HG02642 (cell line): Measurements from ENCODE around the gene CASQ1.

Source experiments
- ATAC-seq: cut with Tn5 transposase; IDR thresholded peaks from one replicate; pipeline ENCODE4 v1.9.1; 2021; ENCODE audit warnings: mild to moderate bottlenecking; ENCODE audit not compliant: unreplicated experiment, poor library complexity

The CASQ1 gene

GRCh38 chr1:160200786-160201185 is 10.4 kb downstream of the CASQ1 start:
- no peak for ATAC-seq

DNA sequence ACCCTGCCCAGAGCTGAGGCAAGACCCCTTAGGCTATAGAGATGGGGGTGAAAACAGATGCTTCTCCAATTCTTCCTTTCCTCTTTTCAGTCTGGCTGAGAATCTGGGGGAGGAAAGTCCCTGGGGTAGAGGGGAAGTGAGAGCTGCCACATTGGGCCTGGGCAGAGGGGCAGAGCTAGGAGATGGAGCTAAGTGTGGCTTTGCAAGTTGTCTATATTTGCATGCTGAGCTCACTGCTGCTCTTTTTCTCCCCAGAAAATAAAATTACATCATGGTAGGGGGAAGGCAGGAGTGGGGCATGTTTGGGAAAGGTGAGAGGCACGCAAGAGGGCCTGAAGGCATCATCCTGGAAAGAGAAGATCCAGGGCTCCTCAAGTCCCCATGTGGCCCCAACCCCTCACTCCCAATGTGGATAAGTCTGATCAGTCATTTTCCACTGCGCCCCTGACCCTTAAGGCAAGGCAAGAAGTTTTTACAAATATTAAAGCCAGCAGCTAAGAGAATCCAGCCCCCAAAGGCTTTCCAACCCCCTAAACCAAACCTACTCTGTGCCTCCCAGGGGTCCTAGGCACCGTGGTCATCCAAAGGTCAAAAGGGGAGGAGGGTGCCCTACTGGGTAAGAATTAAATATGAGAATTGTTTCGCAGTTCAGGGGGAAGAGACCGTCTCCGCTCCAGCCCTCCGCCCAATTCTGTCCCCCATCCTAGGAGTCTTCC is 14.3 kb downstream of the CASQ1 start:
- peak; percentile 65 for ATAC-seq

GRCh38 chr1:160205242-160206035 is 15.1 kb downstream of the CASQ1 start, which contains the start of gene PEA15:
Gene PEA15 (plus strand): TSS chr1:160205384. CDS start chr1:160211545, 6,161 bp downstream.
- ATAC-seq: peak; percentile 51

DNA sequence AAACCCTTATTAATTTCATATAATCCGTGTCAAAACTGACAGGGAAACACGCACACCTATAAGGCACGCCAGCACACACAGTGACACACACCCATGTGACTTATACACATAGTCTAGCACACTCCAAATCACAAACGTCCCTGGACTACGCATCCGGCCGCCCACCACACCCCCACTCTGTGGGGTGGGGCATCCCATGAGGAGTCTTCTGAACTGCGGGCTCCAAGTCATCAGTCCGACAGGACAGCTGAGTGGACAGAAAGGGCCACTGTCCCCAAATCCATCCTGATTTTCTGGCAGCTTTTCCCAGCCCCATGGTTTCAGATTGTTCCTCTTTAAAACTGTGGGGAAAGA is 15.6 kb downstream of the CASQ1 start:
- no peak for ATAC-seq

- no peak for ATAC-seq
Measured at GRCh38 chr1:160206421-160207117, 16.2 kb downstream of the CASQ1 start.

DNA sequence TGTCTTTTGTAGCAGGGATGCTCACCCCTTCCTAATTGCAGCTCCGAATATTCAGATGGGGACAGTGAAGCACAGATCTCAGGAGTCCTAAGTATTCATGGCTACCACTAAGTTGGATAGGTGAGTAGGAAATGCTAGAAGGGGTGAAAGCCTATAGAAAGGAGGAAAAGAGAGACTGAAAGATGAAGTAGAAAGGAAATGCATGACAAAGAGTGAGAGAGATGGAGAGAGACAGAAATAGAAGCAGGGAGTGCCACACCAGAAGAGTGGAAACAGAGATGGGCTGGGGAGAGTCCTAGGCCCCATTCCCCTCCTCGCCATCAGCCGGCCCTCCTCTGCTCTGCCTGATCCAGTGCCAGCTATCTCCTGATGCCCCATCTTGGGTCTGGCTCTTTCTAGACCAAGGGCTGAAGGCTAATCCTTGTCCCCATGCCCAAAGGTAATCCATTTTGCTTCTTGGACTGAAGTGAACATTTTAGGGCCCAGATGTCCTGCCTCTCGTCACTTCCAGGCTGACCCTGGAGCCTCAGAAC is 16.8 kb downstream of the CASQ1 start:
- ATAC-seq: no peak

DNA sequence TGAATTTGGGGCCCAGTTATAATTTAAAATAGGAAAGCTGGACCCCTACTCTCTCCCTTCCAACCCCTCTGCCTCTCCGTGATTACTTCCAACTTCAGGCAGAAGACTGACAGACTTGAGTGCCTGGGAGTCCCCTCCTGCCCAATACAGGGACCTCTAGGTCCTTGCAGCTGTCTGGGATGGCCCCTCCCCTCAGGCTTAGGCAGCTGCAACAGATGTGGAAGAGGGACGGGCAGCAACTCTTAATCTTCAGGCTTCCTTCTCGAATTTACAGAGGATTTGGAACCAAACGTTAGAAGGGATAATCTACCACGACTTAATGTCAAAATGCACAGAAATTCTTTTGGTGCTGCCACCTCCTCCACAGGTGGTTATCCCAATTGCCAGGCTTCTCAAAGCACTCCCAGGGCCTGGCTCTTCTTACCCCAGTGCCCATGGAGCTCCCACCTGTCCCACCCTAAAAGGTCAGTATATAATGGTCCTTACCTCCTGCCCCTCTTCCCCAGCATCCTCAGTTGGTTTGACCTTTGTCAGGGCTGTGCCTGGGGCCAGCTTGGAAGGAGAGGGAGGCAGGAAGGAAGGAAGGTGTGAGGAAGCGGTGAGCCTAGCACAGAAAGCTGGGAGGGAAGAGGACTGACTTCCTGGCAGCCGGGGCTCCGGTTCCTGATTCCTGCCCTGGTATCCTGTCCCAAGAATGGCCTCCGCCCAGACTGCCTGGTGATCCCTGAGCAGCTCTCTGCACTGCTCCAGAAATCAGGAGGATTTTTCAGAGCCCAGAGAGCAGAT is 17.6 kb downstream of the CASQ1 start:
- no peak for ATAC-seq

- no peak for ATAC-seq
Measured at GRCh38 chr1:160208557-160209320, 18.4 kb downstream of the CASQ1 start.

DNA sequence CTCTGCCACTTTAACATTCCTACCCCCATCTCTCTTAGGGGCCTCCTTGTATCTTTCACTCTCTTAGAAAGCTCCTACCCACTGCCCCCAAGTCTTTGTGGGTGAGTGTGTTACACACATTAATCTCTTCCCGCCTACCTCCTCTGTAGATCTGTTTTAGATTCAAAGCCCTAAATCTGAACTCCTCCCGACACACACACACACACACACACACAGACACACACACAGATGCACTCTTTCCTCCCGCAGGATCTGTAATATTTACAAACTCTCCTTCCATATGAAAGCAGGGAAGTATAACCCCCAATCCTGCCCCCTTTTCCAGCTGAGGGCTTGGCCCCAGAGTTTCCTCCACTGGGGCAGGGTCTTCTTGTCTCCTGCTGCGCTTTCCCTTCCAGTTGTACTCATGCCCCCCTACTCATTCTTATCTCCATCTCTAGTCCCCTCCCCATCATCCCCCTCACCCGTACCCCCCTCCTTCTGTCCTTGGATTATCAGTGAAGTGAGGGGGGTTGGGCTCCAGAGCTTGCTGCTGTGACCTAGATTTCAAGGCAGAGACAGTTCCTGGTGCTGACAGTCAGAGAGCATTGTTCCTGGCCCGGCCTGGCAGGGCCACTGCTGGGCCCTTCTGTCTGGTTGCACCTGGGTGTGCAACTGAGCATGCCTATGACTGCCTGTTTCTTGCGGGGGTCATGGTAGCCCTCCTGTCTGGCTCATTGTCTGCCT is 19.1 kb downstream of the CASQ1 start:
- no peak for ATAC-seq

- no peak for ATAC-seq
Measured at GRCh38 chr1:160210561-160210960, 20.2 kb downstream of the CASQ1 start.

- no peak for ATAC-seq
Measured at GRCh38 chr1:160211046-160211790, 20.8 kb downstream of the CASQ1 start.

DNA sequence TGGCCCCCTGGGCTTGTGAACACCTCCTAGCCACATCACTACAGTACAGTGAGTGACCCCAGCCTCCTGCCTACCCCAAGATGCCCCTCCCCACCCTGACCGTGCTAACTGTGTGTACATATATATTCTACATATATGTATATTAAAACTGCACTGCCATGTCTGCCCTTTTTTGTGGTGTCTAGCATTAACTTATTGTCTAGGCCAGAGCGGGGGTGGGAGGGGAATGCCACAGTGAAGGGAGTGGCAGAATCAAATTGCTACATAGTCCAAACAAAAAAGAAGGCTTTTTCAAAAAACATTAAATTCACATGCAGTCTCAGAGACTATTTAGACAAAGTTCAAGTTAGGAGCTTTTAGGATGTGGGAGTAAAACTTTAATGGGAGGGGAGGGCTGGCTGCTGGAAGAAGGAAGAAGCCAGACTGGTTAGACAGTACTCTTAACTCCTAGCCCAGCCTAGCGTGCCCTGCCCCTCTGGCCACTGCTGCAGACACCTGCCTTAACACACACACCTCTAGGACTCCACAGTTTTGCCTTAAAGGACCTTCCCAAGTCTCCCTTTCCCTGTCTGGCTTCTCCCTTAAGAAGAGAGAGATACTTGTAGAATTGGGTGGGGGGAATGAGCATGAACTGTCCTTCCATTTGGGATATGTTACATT is 24.2 kb downstream of the CASQ1 start:
- no peak for ATAC-seq

DNA sequence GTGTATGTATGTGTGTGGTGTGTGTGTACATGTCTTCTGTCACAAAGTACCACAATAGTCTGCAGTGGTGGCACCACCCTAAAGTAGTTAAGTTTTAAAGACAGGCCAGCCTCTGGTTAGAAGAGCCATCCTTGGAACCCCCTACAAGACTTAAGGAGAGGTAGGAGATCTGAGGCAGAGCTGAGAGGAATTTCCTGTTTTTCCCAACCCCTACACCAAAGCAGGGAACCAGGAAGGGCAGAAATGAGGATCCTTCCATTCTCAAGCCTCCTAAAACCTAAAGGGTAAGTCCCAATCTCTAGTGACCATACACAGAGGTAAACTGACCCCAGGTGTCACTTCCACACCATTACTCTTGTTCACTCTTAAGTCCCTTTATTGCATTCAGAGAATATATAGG is 25.9 kb downstream of the CASQ1 start:
- ATAC-seq: no peak

DNA sequence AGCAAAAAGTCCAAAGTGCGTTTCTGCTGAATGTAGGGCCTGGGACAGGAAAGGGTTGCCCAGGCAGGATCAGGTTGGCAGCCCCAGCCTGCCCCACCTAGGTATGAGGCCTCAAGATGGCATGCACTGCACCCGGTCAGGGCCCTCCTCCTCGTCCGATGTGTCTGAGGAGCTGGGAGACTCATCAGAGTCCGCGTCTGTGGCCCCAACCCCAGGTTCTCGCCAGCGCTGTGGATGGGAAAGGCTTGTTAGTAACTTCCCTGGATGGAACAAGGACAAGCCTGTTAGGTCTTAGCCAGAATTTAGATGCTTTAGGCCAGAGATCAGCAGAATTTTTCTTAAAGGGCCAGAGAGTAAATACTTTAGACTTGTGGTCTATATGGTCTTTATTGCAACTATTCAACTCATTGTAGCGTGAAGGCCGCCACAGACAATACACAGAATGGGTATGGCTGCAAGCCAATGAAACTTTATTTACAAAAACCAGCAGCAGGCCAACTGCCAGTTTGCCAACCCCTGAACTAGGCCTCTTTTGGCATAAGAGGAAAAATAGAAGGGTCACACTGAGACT is 27.2 kb downstream of the CASQ1 start:
- ATAC-seq: no peak

DNA sequence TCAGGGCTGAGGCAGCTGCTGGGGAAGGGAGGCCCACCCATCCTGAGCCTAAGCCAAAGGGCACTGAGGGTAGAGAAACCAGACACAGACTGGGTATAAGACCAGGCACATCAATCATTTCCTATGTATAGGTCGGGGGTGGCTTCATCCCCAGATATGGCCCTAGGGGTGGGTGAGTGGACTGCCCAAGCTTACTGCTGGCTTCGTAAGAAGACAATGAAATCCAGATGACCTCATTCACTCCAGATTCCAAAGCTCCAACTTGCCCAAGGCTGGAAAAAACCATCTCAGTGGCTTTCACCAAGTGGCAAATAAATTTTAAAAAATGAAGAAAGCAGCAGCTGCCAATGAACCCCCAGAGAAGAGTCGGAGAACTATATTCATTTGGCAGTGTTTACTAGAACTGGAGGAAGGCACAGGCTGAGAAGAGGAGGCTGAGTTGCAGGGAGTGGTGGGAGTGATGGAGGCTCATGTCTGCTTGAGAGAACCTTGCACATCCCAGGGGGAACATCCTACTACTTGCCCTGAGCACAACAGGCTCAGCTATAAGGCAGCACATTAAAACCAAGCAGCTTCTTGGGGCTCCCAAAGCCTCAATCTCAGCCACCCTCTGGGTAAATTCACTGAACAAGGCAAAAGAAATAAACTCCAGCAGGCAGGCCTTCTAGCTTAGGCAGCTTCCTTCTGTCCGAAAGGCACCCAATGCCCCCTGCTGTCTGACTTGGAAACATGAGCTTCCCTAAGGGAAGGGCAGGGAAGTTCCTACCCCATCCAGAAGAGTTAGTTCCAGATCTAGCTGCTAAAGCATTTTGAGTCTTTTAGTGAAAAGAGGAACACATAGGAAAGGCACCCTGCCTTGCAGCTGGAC is 28.9 kb downstream of the CASQ1 start:
- ATAC-seq: no peak

DNA sequence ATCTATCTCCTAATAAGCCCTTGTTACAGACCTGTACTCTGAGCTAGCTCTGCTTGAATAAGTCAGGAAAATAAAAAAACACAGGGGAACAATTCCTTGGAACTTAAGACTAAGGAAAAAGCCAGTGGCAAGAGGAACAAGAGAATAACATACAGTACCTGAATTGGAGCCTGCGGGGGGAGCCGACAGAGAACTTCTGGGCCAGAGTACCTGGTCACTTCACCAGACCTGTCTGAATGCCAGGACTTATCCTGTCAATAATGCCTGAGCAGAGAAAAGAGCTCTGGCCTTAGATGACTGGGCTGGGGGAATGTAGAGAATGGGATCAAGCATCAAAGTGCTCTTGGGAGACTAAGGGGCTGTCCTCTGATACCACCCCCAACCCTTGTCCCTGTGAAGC is 29.9 kb downstream of the CASQ1 start:
- no peak for ATAC-seq
